PC-9 (cell line): Measurements from ENCODE around the gene LXN. TPM values are rescaled to one million over a fixed set of nuclear protein-coding genes. Genes with fewer than 3 reads are reported as not detected.
A peak's percentile ranks its signal among the peaks of the same experiment; 100 is the strongest.

ENCODE experiments used
- BruUV-seq: library from RNA; stranded (reverse); fragments of 400-500 nt; replicated peaks from 2 replicates; lab custom pipeline; 2021; lab: Mats Ljungman, UMichigan
- CTCF ChIA-PET: fragments of 300-600 bp; sonication (Branson Sonifier 250); formaldehyde crosslinking; loops from one replicate; lab custom pipeline; 2022; ENCODE audit warnings: antibody characterized with exemption; lab: Charles Lee
- POLR2A ChIA-PET: fragments of 300-600 bp; sonication (Branson Sonifier 250); formaldehyde crosslinking; loops from one replicate; lab custom pipeline; 2022; ENCODE audit warnings: antibody characterized with exemption; ENCODE audit not compliant: unreplicated experiment; lab: Charles Lee
- DNase-seq, 2 experiments: peaks; one replicate each; pipeline versions ENCODE4 v3.0.0 to v3.0.0-alpha.2; 2015 to 2022; ENCODE audit warnings: mixed read lengths in 1 of 2
- H2AFZ ChIP-seq: fragments of 200-600 bp; sonication (generic); 2 replicates; pipeline ENCODE4 v1.8.1; 2017; ENCODE audit warnings: antibody characterized with exemption
- H3F3A ChIP-seq: fragments of 200-600 bp; sonication (generic); 2 replicates; pipeline ENCODE4 v1.8.1; 2017; ENCODE audit warnings: antibody characterized with exemption, mild to moderate bottlenecking, low read depth; ENCODE audit not compliant: insufficient read depth
- H3K27ac ChIP-seq: fragments of 200-600 bp; sonication (generic); 2 replicates; pipeline ENCODE4 v1.6.1; 2016; ENCODE audit warnings: mixed run types
- H3K27me3 ChIP-seq: fragments of 200-600 bp; sonication (generic); 2 replicates; pipeline ENCODE4 v1.6.1; 2016; ENCODE audit warnings: low read depth, mixed run types; ENCODE audit not compliant: insufficient read depth
- H3K36me3 ChIP-seq: fragments of 200-600 bp; sonication (generic); 2 replicates; pipeline ENCODE4 v1.6.1; 2016; ENCODE audit warnings: low read depth, mixed run types
- H3K4me1 ChIP-seq: fragments of 200-600 bp; sonication (generic); replicated peaks from 2 replicates; pipeline ENCODE4 v1.6.1; 2016; ENCODE audit warnings: mixed run types; ENCODE audit not compliant: insufficient read depth
- H3K4me2 ChIP-seq: fragments of 200-600 bp; sonication (generic); 2 replicates; pipeline ENCODE4 v1.6.1; 2017; ENCODE audit warnings: mixed run types
- H3K4me3 ChIP-seq: fragments of 200-600 bp; sonication (generic); 2 replicates; pipeline ENCODE4 v1.6.1; 2016; ENCODE audit warnings: mixed run types
- H3K79me2 ChIP-seq: fragments of 200-600 bp; sonication (generic); 2 replicates; pipeline ENCODE4 v1.6.1; 2017; ENCODE audit warnings: low read depth, mixed run types
- H3K9me2 ChIP-seq: fragments of 200-600 bp; sonication (generic); 2 replicates; pipeline ENCODE4 v1.8.1; 2017; ENCODE audit warnings: mild to moderate bottlenecking; ENCODE audit not compliant: insufficient read depth
- H3K9me3 ChIP-seq: fragments of 200-600 bp; sonication (generic); 2 replicates; pipeline ENCODE4 v1.8.1; 2016; ENCODE audit warnings: low read depth; ENCODE audit not compliant: insufficient read depth
- H4K20me1 ChIP-seq: fragments of 200-600 bp; sonication (generic); 2 replicates; pipeline ENCODE4 v1.8.1; 2017; ENCODE audit not compliant: insufficient read depth
- EZH2 ChIP-seq: fragments of 200-600 bp; sonication (generic); IDR thresholded peaks from 2 replicates; pipeline ENCODE4 v1.8.0; 2017; ENCODE audit warnings: antibody characterized with exemption, low read depth
- intact Hi-C: fragments of 100-400 bp; cut with micrococcal nuclease; formaldehyde crosslinking; loops from one replicate; pipeline ENCODE4 v1.10.0; 2022; ENCODE audit not compliant: unreplicated experiment
- total RNA-seq: library from RNA; stranded (reverse); gene quantifications from 2 replicates; pipeline ENCODE4 v1.2.3, GENCODE V29; 2021
- TF ChIP-seq, protein P1 (sequence below): fragments of 200-600 bp; sonication (generic); conservative IDR thresholded peaks from 2 replicates; pipeline ENCODE4 v1.6.1; 2017; ENCODE audit warnings: mixed run types, antibody characterized with exemption, mild to moderate bottlenecking, moderate library complexity

Gene LXN
- total RNA-seq, 1 experiment from 2014 or later: not detected

DNA sequence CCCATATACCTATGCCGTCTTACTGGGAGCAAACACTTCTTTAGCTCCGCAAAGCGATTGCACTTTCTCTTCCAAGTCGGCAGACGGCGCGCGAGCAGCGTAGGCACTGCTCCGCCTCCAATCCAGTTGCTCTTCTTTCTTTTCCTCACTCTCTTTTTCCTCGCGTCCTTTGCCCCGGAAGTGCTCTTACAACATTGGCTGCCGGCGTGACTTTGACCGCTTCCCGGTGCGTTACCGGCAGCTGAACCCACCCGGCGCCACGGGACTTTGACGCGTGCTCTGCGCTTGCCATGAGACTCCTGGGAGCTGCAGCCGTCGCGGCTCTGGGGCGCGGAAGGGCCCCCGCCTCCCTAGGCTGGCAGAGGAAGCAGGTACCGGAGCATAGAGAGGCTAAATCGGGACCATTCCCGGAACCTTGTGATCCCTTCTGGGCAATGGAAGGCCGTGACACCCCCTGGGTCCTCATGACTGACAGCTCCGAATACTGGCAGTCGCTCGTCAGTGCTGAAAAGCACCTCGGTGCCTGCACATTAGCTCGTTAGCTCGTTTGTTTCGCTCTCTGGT is 28.0 kb downstream of the LXN start, which contains the start of gene GFM1:
Gene GFM1 (plus strand): TSS at position 183 of the 564 bp plus-strand sequence. CDS start 108 bp downstream, at position 291.
- Histone ChIP-seq H3K27ac (peak within 1 kb of the TSS; percentile 59), H2AFZ (peak within 1 kb of the TSS; percentile 88), H3K27me3 (no peaks in the 10 kb centered on the region), H3F3A (no peaks in the 10 kb centered on the region), H3K79me2 (peaks cover 38% of the 10 kb centered on the region), H3K4me2 (peak within 1 kb of the TSS; percentile 95), H3K36me3 (peaks cover 19% of the 10 kb centered on the region), H3K4me1 (peaks cover 16% of the 10 kb centered on the region), H3K4me3 (peak within 1 kb of the TSS; percentile 96), H3K9me2 (no peaks in the 10 kb centered on the region), H3K9me3 (no peaks in the 10 kb centered on the region), H4K20me1 (0 out of 2 replicates have a peak, but pooled peaks cover 3% of the 10 kb centered on the region)
- ChIA-PET CTCF (interaction anchor here (0.5 to 2.6 kb wide), 10 partner anchors 16 to 1112 kb away, joined by 3 to 7 read pairs (median 4); partner anchors contain the start of gene MLF1), POLR2A (interaction anchor here (0.6 to 0.7 kb wide), 4 partner anchors 19 to 1103 kb away, joined by 3 to 19 read pairs (median 5); partner anchors contain the start of gene MLF1)
- TF ChIP-seq, protein P1, sequence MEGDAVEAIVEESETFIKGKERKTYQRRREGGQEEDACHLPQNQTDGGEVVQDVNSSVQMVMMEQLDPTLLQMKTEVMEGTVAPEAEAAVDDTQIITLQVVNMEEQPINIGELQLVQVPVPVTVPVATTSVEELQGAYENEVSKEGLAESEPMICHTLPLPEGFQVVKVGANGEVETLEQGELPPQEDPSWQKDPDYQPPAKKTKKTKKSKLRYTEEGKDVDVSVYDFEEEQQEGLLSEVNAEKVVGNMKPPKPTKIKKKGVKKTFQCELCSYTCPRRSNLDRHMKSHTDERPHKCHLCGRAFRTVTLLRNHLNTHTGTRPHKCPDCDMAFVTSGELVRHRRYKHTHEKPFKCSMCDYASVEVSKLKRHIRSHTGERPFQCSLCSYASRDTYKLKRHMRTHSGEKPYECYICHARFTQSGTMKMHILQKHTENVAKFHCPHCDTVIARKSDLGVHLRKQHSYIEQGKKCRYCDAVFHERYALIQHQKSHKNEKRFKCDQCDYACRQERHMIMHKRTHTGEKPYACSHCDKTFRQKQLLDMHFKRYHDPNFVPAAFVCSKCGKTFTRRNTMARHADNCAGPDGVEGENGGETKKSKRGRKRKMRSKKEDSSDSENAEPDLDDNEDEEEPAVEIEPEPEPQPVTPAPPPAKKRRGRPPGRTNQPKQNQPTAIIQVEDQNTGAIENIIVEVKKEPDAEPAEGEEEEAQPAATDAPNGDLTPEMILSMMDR: peak; percentile 78
- TF ChIP-seq EZH2: no peak
- DNase-seq: peak; percentile 89 to 92
- BruUV-seq: TSS peak; percentile 53
- intact Hi-C loops: loop anchor here (5.0 to 10.0 kb wide), 3 partner anchors 72 to 1030 kb away; partner anchors contain the start of gene MLF1

DNA sequence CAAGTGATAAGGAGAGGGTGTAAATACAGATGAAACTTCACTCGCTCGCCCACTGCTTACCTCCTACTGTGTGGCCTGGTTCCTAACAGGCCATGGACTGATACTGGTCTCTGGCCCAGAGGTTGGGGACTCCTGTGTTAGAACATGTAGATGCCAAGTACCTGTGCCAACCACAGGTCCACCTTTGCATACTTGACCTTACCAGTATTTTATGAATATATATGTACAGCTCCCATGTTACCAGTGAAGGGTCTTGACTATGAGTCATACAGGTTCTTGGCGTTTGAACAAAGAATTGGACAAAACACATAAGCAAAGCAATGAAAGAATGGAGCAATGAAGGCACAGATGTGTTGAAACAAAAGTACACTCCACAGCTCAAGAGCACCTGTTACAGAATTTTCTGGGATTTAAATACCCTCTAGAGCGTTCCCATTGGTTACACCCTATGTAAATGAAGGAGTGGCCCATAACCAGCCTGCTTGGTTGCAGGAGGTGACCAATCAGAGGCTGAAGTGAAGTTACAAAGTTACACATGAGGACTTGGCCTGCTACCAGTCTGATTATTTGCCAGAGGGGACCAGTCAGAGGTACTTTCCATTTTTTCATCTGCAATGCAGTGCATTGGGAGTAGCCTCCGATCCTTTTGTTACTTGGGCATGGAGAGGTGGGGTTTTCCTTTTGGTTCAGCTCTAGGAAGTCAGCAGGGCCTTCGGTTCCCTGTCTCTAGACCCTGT is 29.8 kb downstream of the LXN start:
- no peak overlapping the region for H2AFZ ChIP-seq
- H3K4me1 ChIP-seq: peaks cover 16% of the 10 kb centered on the region
- peaks cover 33% of the 10 kb centered on the region for H3K79me2 ChIP-seq
- no peak for TF ChIP-seq EZH2
- TF ChIP-seq, protein P1: no peak
- BruUV-seq: no TSS peak
- H3K4me3 ChIP-seq: no peak overlapping the region
- POLR2A ChIA-PET: interaction anchor here (0.5 kb wide), 1 partner anchor 72 kb away, joined by 5 read pairs; the partner anchor contains the start of gene MLF1
- intact Hi-C loops: loop anchor here (5.0 to 10.0 kb wide), 3 partner anchors 70 to 1028 kb away; partner anchors contain the start of gene MLF1
- no peak for DNase-seq
- no peaks in the 10 kb centered on the region for H3K27me3 ChIP-seq
- CTCF ChIA-PET: no interaction called here
- no peaks in the 10 kb centered on the region for H3K9me3 ChIP-seq
- no peak overlapping the region for H3K27ac ChIP-seq
- H3K9me2 ChIP-seq: no peaks in the 10 kb centered on the region
- H4K20me1 ChIP-seq: 0 out of 2 replicates have a peak, but pooled peaks cover 3% of the 10 kb centered on the region
- H3K4me2 ChIP-seq: no peak overlapping the region
- no peaks in the 10 kb centered on the region for H3F3A ChIP-seq
- H3K36me3 ChIP-seq: peaks cover 14% of the 10 kb centered on the region

DNA sequence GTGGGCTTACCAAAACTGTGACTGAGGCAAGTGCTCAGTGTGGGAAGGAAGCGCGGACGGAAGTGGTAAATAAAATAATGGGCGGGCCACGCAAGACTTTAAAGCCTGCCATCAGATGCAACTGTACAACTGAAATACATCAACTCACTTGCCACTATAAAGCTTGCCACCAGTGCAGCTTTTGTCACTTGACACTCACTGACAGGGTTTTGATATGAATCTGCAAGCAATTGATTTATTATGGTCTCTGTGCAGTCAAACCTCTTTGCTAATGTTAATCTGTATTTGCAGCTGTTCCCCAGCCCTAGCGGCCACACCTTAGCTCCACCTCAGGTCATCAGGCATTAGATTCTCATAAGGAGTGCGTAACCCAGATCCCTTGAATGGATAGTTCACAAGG is 30.4 kb downstream of the LXN start:
- DNase-seq: no peak

More for the DNA sequence above, 30.4 kb downstream of the LXN start:
- Histone ChIP-seq H3K36me3 (peaks cover 7% of the 10 kb centered on the region), H3K4me3 (no peak overlapping the region), H3K79me2 (peaks cover 27% of the 10 kb centered on the region), H3K4me2 (no peak overlapping the region), H3K9me2 (no peaks in the 10 kb centered on the region), H3K27me3 (no peaks in the 10 kb centered on the region), H3K27ac (no peak overlapping the region), H2AFZ (no peak overlapping the region), H4K20me1 (0 out of 2 replicates have a peak, but pooled peaks cover 3% of the 10 kb centered on the region), H3K9me3 (no peaks in the 10 kb centered on the region), H3F3A (no peaks in the 10 kb centered on the region), H3K4me1 (peaks cover 16% of the 10 kb centered on the region)
- ChIA-PET CTCF (no interaction called here), POLR2A (interaction anchor here (0.5 kb wide), 1 partner anchor 71 kb away, joined by 5 read pairs; the partner anchor contains the start of gene MLF1)
- BruUV-seq: no TSS peak
- intact Hi-C loops: loop anchor here (5.0 to 10.0 kb wide), 3 partner anchors 70 to 1027 kb away; partner anchors contain the start of gene MLF1
- no peak for TF ChIP-seq EZH2
- TF ChIP-seq, protein P1: no peak
